B cell (primary cell): ENCODE results near the gene CRHR2. TPM values are rescaled to one million over a fixed set of nuclear protein-coding genes. Genes with fewer than 3 reads are reported as not detected.

Experiments used
- ATAC-seq: fragments of 200-7000 bp; cut with Tn5 transposase; one replicate; pipeline ENCODE4 v1.10.0; 2021; ENCODE audit warnings: low read depth, mild to moderate bottlenecking, moderate number of reproducible peaks, moderate library complexity
- CTCF ChIA-PET: fragments of 350-600 bp; sonication (Branson Sonifier 250); formaldehyde crosslinking; loops from one replicate; lab custom pipeline; 2021; ENCODE audit warnings: antibody characterized with exemption, inconsistent platforms; lab: Charles Lee
- POLR2A ChIA-PET: fragments of 350-600 bp; sonication (Branson Sonifier 250); formaldehyde crosslinking; loops from one replicate; lab custom pipeline; 2021; ENCODE audit warnings: antibody characterized with exemption; lab: Charles Lee
- DNase-seq: peaks from one replicate; pipeline ENCODE4 v3.0.0; 2013
- H2AFZ ChIP-seq: 2 replicates; pipeline ENCODE4 v1.6.1; 2012; ENCODE audit warnings: mild to moderate bottlenecking, low read depth, low read length; ENCODE audit not compliant: insufficient read depth, poor library complexity, severe bottlenecking
- H3K27ac ChIP-seq, 2 donors: 1 replicate in 1 of 2; 2 replicates in 1 of 2; pipeline ENCODE4 v1.5.1; 2012 to 2013; ENCODE audit warnings: low read length in 2 of 2, mild to moderate bottlenecking in 2 of 2, moderate library complexity in 1 of 2
- H3K27me3 ChIP-seq, 4 experiments: fragments of 200-600 bp in 1 of 4; sonication (generic) in 1 of 4; replicated peaks in 1 of 4; 1 replicate in 2 of 4; 2 replicates in 2 of 4; pipeline versions ENCODE4 v1.6.1 to v1.7.0; 2013 to 2016; ENCODE audit warnings: low read length in 3 of 4, mild to moderate bottlenecking in 2 of 4, mixed read lengths in 1 of 4, moderate library complexity in 1 of 4; ENCODE audit not compliant: insufficient read depth in 4 of 4, control insufficient read depth in 3 of 4; ENCODE audit errors: control extremely low read depth in 1 of 4
- H3K36me3 ChIP-seq, 2 experiments: replicated peaks in 1 of 2; 1 replicate in 1 of 2; 2 replicates in 1 of 2; pipeline versions ENCODE4 v1.6.1 to v1.7.1; 2013; ENCODE audit warnings: low read length in 1 of 2; ENCODE audit not compliant: insufficient read depth in 2 of 2, control insufficient read depth in 1 of 2; ENCODE audit errors: control extremely low read depth in 1 of 2, extremely low read depth in 1 of 2
- H3K4me1 ChIP-seq, 2 donors: fragments of 200-600 bp in 1 of 2; sonication (generic) in 1 of 2; 1 replicate in 1 of 2; 2 replicates in 1 of 2; pipeline versions ENCODE4 v1.5.1 to v1.6.1; 2013 to 2017; ENCODE audit warnings: low read length in 2 of 2; ENCODE audit not compliant: control insufficient read depth in 2 of 2, insufficient read depth in 2 of 2
- H3K4me2 ChIP-seq: replicated peaks from 2 replicates; pipeline ENCODE3; 2012; ENCODE audit warnings: mild to moderate bottlenecking, low read depth, low read length; ENCODE audit not compliant: poor library complexity, severe bottlenecking
- H3K4me3 ChIP-seq, 5 experiments: fragments of 200-600 bp in 1 of 5; sonication (generic) in 1 of 5; 1 replicate in 3 of 5; 2 replicates in 2 of 5; pipeline versions ENCODE4 v1.5.1 to v1.7.0; 2011 to 2016; ENCODE audit warnings: low read length in 4 of 5, mild to moderate bottlenecking in 4 of 5, low read depth in 2 of 5, control low read depth in 1 of 5, moderate library complexity in 1 of 5; ENCODE audit not compliant: insufficient read depth in 1 of 5; ENCODE audit errors: control extremely low read depth in 1 of 5, extremely low read depth in 1 of 5
- H3K79me2 ChIP-seq: fragments of 200-600 bp; sonication (generic); one replicate; pipeline ENCODE4 v1.6.0; 2016; ENCODE audit warnings: low read length; ENCODE audit not compliant: control insufficient read depth, insufficient read depth
- H3K9ac ChIP-seq: fragments of 200-600 bp; sonication (generic); 2 replicates; pipeline ENCODE4 v1.6.1; 2017; ENCODE audit warnings: mild to moderate bottlenecking, low read length, moderate library complexity
- H3K9me3 ChIP-seq, 3 donors: one replicate each; pipeline versions ENCODE4 v1.6.1 to v1.7.1; 2013; ENCODE audit warnings: low read length in 2 of 3; ENCODE audit not compliant: control insufficient read depth in 2 of 3, insufficient read depth in 1 of 3; ENCODE audit errors: control extremely low read depth in 1 of 3
- H4K20me1 ChIP-seq: 2 replicates; pipeline ENCODE4 v1.6.0; 2012; ENCODE audit warnings: mild to moderate bottlenecking, low read length; ENCODE audit not compliant: insufficient read depth, control insufficient read depth, poor library complexity, severe bottlenecking
- H3K27ac Mint-ChIP-seq: one replicate; pipeline ENCODE4 v1.8.0; 2021; ENCODE audit warnings: mixed read lengths
- H3K27me3 Mint-ChIP-seq: one replicate; pipeline ENCODE4 v1.8.0; 2021; ENCODE audit warnings: mixed read lengths
- H3K4me1 Mint-ChIP-seq: one replicate; pipeline ENCODE4 v1.8.0; 2021; ENCODE audit warnings: mixed read lengths
- H3K4me3 Mint-ChIP-seq: one replicate; pipeline ENCODE4 v1.8.0; 2021; ENCODE audit warnings: mixed read lengths
- H3K9me3 Mint-ChIP-seq: one replicate; pipeline ENCODE4 v1.8.0; 2022; ENCODE audit warnings: mixed read lengths; ENCODE audit not compliant: insufficient read depth
- EZH2 ChIP-seq: IDR thresholded peaks from 2 replicates; pipeline ENCODE4 v1.6.1; 2012; ENCODE audit warnings: borderline replicate concordance, low read depth, mild to moderate bottlenecking, moderate library complexity, low read length; ENCODE audit not compliant: insufficient read depth, poor library complexity, severe bottlenecking
- WGBS: methylation state at CpG from one replicate; pipeline ENCODE4 v1.1.5; 2013; ENCODE audit warnings: missing lambda C conversion rate; ENCODE audit not compliant: insufficient coverage; 5-methylcytosine and 5-hydroxymethylcytosine counted together
- intact Hi-C: fragments of 100-400 bp; cut with micrococcal nuclease; formaldehyde crosslinking; loops from one replicate; pipeline ENCODE4 v1.10.0; 2022
- polyA plus RNA-seq: library from polyadenylated mRNA; depleted of rRNA; stranded (reverse); fragments of >200 nt; gene quantifications from 2 replicates; pipeline ENCODE4 v1.2.3, GENCODE V29; 2012
- total RNA-seq, 2 donors: library from RNA; stranded (reverse); fragments of 120-200 nt in 1 of 2; gene quantifications; 1 replicate in 1 of 2; 2 replicates in 1 of 2; pipeline versions ENCODE4 v1.2.3 to v1.2.4, GENCODE V29; 2013 to 2022
- TF ChIP-seq, protein P1 (sequence below): fragments of 200-600 bp; IDR thresholded peaks from one replicate; pipeline ENCODE4 v1.8.0; 2022; ENCODE audit warnings: antibody characterized with exemption, mild to moderate bottlenecking

The CRHR2 gene
- total and polyA plus RNA-seq, 2 donors (not counting 1 experiment from before 2014, with no cell fraction given): not detected

DNA sequence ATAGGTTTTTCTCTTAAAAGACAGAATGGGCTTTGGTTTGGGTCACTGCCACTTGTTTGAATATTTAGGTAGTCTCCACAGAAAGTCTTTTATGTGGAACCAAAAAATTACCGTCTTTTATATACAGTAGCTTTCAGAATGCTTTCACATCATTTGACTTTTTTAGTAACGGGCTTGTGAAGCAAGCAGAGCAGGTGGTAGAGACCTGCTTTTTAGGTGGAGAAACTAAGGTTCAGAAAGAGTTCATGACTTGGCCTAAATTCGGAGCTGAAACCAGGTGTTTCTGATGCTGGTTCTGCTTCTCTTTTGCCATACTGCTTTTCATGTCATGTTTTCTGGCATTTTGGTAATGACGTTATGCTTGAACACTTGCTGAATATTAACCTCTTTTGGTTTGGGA is 51.3 kb downstream of the CRHR2 start:
- no peaks in the 10 kb centered on the region for H3K9me3 Mint-ChIP-seq
- H3K27ac Mint-ChIP-seq: no peak overlapping the region
- no peak overlapping the region for H3K4me3 Mint-ChIP-seq
- H3K4me2 ChIP-seq: no peak overlapping the region
- ChIA-PET CTCF (no interaction called here), POLR2A (no interaction called here)
- no peak for TF ChIP-seq EZH2
- TF ChIP-seq, protein P1, sequence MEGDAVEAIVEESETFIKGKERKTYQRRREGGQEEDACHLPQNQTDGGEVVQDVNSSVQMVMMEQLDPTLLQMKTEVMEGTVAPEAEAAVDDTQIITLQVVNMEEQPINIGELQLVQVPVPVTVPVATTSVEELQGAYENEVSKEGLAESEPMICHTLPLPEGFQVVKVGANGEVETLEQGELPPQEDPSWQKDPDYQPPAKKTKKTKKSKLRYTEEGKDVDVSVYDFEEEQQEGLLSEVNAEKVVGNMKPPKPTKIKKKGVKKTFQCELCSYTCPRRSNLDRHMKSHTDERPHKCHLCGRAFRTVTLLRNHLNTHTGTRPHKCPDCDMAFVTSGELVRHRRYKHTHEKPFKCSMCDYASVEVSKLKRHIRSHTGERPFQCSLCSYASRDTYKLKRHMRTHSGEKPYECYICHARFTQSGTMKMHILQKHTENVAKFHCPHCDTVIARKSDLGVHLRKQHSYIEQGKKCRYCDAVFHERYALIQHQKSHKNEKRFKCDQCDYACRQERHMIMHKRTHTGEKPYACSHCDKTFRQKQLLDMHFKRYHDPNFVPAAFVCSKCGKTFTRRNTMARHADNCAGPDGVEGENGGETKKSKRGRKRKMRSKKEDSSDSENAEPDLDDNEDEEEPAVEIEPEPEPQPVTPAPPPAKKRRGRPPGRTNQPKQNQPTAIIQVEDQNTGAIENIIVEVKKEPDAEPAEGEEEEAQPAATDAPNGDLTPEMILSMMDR: no peak
- no peaks in the 10 kb centered on the region for H3K27me3 Mint-ChIP-seq
- no peak overlapping the region for H3K27ac ChIP-seq
- ATAC-seq: no peak
- 80% methylated on average over 1 of the region's 4 CpGs for WGBS
- no peak overlapping the region for H2AFZ ChIP-seq
- H4K20me1 ChIP-seq: peaks cover 5% of the 10 kb centered on the region
- no peak overlapping the region for H3K9ac ChIP-seq
- H3K79me2 ChIP-seq: no peaks in the 10 kb centered on the region
- H3K27me3 ChIP-seq: no peaks in the 10 kb centered on the region
- intact Hi-C loops: no loop called here
- H3K4me1 Mint-ChIP-seq: no peaks in the 10 kb centered on the region
- no peaks in the 10 kb centered on the region for H3K4me1 ChIP-seq
- no peak overlapping the region for H3K4me3 ChIP-seq
- peaks cover 1 to 71% of the 10 kb centered on the region in 2 experiments for H3K36me3 ChIP-seq
- no peak for DNase-seq
- no peaks in the 10 kb centered on the region for H3K9me3 ChIP-seq

DNA sequence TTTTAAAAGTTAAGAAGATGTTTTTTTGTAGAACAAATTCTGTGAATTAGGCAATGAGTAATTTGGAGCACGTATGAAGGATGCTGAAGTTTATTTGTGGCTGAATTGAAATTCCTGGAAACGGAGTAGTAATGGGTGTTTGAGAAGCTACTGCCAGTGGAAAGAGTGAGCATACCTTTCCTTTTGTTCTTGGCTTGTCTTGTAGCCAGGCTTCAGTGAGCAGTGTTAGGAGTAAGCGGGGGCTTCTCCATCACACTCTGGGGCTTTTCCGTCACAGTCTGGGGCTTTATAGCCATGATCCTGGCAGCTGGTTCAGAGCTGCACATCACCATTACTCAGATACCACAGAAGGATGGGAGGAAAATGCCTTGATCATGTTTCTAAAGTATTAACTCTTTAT is 55.2 kb downstream of the CRHR2 start:
- no peaks in the 10 kb centered on the region for H3K4me1 ChIP-seq
- no peak overlapping the region for H3K27ac Mint-ChIP-seq
- intact Hi-C loops: no loop called here
- no peak overlapping the region for H3K4me3 Mint-ChIP-seq
- H3K27me3 Mint-ChIP-seq: no peaks in the 10 kb centered on the region
- H3K4me2 ChIP-seq: no peak overlapping the region
- H3K27me3 ChIP-seq: no peaks in the 10 kb centered on the region
- ATAC-seq (no peak), DNase-seq (no peak)
- no peak overlapping the region for H3K9ac ChIP-seq
- H3K4me3 ChIP-seq: no peak overlapping the region
- TF ChIP-seq, protein P1: no peak
- no peak for TF ChIP-seq EZH2
- no peaks in the 10 kb centered on the region for H3K9me3 ChIP-seq
- no peaks in the 10 kb centered on the region for H3K4me1 Mint-ChIP-seq
- peaks cover 7 to 69% of the 10 kb centered on the region in 2 experiments for H3K36me3 ChIP-seq
- POLR2A ChIA-PET: no interaction called here
- H4K20me1 ChIP-seq: peaks cover 1% of the 10 kb centered on the region
- no peaks in the 10 kb centered on the region for H3K9me3 Mint-ChIP-seq
- CTCF ChIA-PET: no interaction called here
- WGBS: 100% methylated on average over 2 of the region's 4 CpGs
- H3K27ac ChIP-seq: no peak overlapping the region
- no peaks in the 10 kb centered on the region for H3K79me2 ChIP-seq
- no peak overlapping the region for H2AFZ ChIP-seq
